ES-I3 (cell line): ENCODE measurements around the gene RBPMS2.
"Not testable (repeated sequence)": the region's sequence is repeated elsewhere in the genome, so short reads cannot be mapped to it uniquely, and the experiment has no call there.

Source experiments
- H3K36me3 ChIP-seq: 2 replicates; pipeline ENCODE4 v1.6.1; 2013; ENCODE audit warnings: mild to moderate bottlenecking, low read length, control low read depth, moderate library complexity; ENCODE audit not compliant: insufficient read depth
- H3K4me1 ChIP-seq: 2 replicates; pipeline ENCODE4 v1.6.1; 2013; ENCODE audit warnings: mild to moderate bottlenecking, control low read depth, low read length; ENCODE audit not compliant: insufficient read depth
- H3K9ac ChIP-seq: 2 replicates; pipeline ENCODE4 v1.6.1; 2013; ENCODE audit warnings: low read depth, mild to moderate bottlenecking, low read length, moderate library complexity
- H3K9me3 ChIP-seq: 2 replicates; pipeline ENCODE4 v1.6.1; 2013; ENCODE audit warnings: mild to moderate bottlenecking, low read length, moderate library complexity; ENCODE audit not compliant: control insufficient read depth, insufficient read depth

The RBPMS2 gene

GRCh38 chr15:64775551-64776401 is at the start of gene RBPMS2:
RBPMS2 (minus strand) TSS chr15:64775589; CDS start chr15:64775319, 270 bp downstream.
- Histone ChIP-seq H3K9me3 (no peaks in the 10 kb centered on the region), H3K9ac (peak within 1 kb of the TSS; percentile 95), H3K36me3 (no peaks in the 10 kb centered on the region), H3K4me1 (peaks cover 27% of the 10 kb centered on the region)

DNA sequence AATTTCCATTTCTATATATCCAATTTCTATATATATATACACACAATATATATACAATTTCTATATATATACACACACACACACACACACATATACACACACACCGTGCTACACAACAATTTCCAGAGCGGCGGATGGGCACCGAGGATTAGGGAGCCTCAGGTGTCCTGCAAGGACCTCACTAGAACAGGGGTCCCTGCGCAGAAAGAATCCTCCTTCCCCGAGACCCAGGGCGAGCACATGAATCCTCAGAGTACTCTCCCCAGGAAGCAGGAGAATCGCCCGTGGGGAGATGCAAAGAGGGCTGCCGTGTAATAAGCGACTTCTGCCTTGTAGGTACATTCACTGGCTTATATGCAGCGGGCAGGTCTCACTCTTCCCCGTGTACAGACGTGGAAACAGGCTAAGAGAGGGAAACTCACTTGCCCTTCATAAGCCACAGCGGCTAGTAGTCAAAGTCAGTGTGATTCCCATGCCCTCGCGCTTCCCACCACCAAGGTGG is 49.6 kb upstream of the RBPMS2 start:
- peaks cover 7% of the 10 kb centered on the region; the same call in 1 of the 2 replicates for H3K4me1 ChIP-seq
- H3K9ac ChIP-seq: peak overlapping the region; percentile 97
- peaks cover 13% of the 10 kb centered on the region for H3K36me3 ChIP-seq
- H3K9me3 ChIP-seq: no peaks in the 10 kb centered on the region

DNA sequence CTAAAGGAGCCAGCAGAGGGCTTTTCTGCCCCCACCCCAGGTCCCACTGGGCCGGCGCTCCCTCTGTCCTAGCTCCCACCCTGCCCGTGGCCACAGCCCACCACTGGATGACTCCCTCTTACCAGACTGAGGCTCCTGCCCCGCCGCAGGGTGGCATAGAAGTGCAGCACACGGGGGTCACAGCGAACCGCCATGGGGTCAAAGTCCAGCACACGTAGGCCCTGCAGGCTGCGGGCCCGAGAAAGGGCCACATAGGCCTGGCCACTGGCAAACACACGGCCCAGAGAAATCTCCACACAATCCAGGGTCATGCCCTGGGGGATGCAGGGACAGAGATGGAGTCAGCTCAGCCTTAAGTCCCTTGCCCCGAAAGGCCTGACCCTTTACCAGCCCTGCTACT is 41.1 kb upstream of the RBPMS2 start:
- no peak overlapping the region for H3K9ac ChIP-seq

DNA sequence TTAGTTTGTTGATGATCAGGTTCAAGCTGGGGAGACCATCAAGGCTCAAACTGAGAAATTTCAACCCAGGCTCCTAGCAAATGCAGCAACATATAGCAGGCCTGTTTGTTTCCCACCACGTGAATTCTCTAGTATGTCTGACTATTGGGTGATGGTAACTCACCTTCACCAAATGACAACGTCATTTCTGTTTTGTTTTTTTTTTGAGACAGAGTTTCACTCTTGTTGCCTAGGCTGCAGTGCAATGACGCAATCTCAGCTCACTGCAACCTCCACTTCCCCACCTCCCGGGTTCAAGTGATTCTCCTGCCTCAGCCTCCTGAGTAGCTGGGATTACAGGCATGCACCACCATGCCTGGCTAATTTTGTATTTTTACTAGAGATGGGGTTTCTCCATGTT is 39.6 kb upstream of the RBPMS2 start:
- peaks cover 27% of the 10 kb centered on the region for H3K4me1 ChIP-seq

More for the DNA sequence above, 41.1 kb upstream of the RBPMS2 start:
- Histone ChIP-seq H3K9me3 (no peaks in the 10 kb centered on the region), H3K36me3 (peaks cover 39% of the 10 kb centered on the region), H3K4me1 (peaks cover 15% of the 10 kb centered on the region)

GRCh38 chr15:64814283-64814682 is 38.9 kb upstream of the RBPMS2 start:
- H3K4me1 ChIP-seq: peaks cover 30% of the 10 kb centered on the region
- H3K36me3 ChIP-seq: peaks cover 26% of the 10 kb centered on the region
- H3K9me3 ChIP-seq, H3K9ac ChIP-seq: not testable (repeated sequence)

More for the DNA sequence above, 39.6 kb upstream of the RBPMS2 start:
- not testable (repeated sequence) for H3K9me3 ChIP-seq, H3K9ac ChIP-seq
- peaks cover 30% of the 10 kb centered on the region for H3K36me3 ChIP-seq

DNA sequence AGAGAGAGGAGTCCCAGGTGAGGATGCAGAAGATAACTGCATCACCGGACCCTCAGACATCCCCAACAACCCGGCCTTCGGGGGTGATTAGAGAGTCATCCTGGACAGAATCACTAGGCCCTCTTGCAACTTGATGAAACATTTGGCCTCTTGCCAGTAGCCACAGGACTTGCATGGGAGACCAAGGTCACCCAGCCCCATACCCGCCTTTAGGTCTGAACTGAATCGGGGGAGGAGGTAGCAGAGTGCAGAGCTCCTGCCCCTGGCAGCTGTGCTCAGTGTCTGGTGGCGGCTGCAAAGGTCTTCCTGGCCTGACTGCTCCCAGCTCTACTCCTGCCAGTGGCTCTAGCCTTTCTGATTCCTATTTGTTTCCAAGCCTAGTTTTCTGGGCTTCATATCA is 37.7 kb upstream of the RBPMS2 start:
- Histone ChIP-seq H3K4me1 (peaks cover 30% of the 10 kb centered on the region), H3K9ac (no peak overlapping the region), H3K36me3 (peaks cover 16% of the 10 kb centered on the region), H3K9me3 (no peaks in the 10 kb centered on the region)

GRCh38 chr15:64810497-64811326 is 35.3 kb upstream of the RBPMS2 start:
- peaks cover 1% of the 10 kb centered on the region; the same call in 1 of the 2 replicates for H3K36me3 ChIP-seq
- no peaks in the 10 kb centered on the region for H3K9me3 ChIP-seq
- peak overlapping the region; percentile 55 for H3K9ac ChIP-seq
- H3K4me1 ChIP-seq: peaks cover 47% of the 10 kb centered on the region

- peak overlapping the region; percentile 51 for H3K9ac ChIP-seq
- H3K36me3 ChIP-seq: no peaks in the 10 kb centered on the region
- H3K4me1 ChIP-seq: peaks cover 46% of the 10 kb centered on the region
- H3K9me3 ChIP-seq: no peaks in the 10 kb centered on the region
These were observed 34.5 kb upstream of the RBPMS2 start for GRCh38 chr15:64809649-64810496.

DNA sequence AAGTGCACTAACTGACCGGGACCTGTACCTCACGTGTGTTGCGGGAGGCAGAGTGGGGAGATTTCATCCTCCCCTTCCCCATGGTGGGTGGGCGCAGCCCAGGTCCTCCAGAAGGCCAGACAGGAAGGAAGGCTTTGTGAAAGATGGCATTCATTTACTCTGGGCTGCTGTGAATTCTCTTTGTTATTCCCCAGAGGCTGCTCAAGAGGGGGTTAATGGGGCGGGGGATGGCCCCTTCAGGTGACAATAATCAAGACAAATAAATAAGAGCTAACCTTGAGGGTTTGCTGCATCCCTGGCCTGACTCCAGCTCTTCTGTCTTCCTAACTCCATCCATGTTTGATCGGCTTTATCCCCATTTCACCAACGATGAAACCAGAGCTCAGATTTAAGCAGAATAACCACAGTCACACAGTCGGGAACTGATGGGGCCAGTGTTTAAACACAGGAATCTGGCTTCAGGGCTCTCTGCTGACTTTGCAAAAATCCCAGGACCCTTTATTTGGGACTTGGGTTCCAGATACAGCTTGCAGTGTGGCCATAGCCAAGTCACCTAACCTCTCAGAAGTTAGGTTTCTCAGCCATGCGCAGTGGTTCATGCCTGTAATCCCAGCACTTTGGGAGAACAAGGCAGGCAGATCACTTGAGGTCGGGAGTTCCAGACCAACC is 33.5 kb upstream of the RBPMS2 start:
- Histone ChIP-seq H3K9me3 (no peaks in the 10 kb centered on the region), H3K36me3 (no peaks in the 10 kb centered on the region), H3K9ac (peak overlapping the region; percentile 51), H3K4me1 (peaks cover 43% of the 10 kb centered on the region)

GRCh38 chr15:64807751-64808222 is 32.4 kb upstream of the RBPMS2 start:
- H3K9ac ChIP-seq: peak overlapping the region; percentile 51
- H3K36me3 ChIP-seq: no peaks in the 10 kb centered on the region

DNA sequence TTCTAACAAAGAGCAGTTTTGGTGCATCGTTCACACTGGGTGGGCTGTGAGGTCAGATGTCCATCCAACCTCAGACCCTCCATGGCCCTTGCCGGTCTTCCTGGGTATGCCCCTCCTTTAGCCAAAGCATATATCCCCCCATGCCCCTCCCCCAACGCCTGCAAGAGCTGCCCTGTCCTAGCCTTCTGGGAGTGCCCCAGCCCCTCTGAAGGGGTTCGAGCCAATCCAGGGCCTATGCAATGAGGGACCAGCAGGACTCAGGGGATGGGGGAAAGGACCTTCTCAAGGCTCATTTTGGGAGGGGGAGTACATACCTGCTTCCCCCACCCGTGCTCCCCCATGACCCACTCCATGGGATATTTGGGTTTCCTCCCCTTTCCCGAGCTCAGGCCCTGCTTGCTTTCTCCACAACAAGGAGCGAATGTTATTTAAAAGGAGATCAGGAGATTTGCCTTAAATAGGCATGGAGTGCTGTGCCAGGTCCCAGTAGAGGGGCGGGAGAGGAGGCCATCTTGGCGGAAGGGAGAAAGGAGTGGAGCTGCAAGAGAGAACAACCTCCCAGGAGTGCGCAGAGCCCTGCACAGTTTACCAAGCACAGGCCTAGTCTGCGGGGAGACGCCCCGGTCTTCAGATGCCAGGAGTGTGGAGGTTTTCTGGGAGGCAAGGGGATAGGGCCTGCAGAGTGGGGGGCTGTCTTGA is 31.8 kb upstream of the RBPMS2 start:
- Histone ChIP-seq H3K36me3 (no peaks in the 10 kb centered on the region), H3K9ac (peak overlapping the region; percentile 46), H3K4me1 (peaks cover 37% of the 10 kb centered on the region), H3K9me3 (no peaks in the 10 kb centered on the region)

More at GRCh38 chr15:64807751-64808222, 32.4 kb upstream of the RBPMS2 start:
- H3K4me1 ChIP-seq: peaks cover 38% of the 10 kb centered on the region
- no peaks in the 10 kb centered on the region for H3K9me3 ChIP-seq

GRCh38 chr15:64806509-64806908 is 31.1 kb upstream of the RBPMS2 start:
- H3K9ac ChIP-seq: peak overlapping the region; percentile 46; the same call in 1 of the 2 replicates

DNA sequence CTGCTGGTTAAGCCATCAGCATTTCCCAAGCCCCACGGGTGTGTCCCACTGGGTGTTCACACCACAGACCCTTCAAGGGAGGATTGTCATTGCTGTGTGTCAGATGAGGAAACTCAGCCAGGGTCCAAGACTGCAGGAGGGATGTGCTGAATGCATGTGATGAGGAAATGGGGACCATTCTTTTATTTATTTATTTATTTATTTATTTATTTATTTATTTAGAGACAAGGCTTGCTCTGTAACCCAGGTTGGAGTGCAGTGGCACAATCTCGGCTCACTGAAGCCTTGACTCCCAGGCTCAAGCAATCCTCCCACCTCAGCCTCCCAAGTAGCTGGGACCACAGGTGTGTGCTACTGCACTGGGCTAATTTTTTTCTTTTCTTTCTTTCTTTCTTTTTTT is 29.2 kb upstream of the RBPMS2 start:
- Histone ChIP-seq H3K9ac (no peak overlapping the region), H3K9me3 (peaks cover 7% of the 10 kb centered on the region; the same call in 1 of the 2 replicates), H3K36me3 (no peaks in the 10 kb centered on the region), H3K4me1 (peaks cover 22% of the 10 kb centered on the region)

More at GRCh38 chr15:64806509-64806908, 31.1 kb upstream of the RBPMS2 start:
- H3K36me3 ChIP-seq: no peaks in the 10 kb centered on the region
- no peaks in the 10 kb centered on the region for H3K9me3 ChIP-seq
- H3K4me1 ChIP-seq: peaks cover 37% of the 10 kb centered on the region
